ENCODE results near the gene STK32C.

STK32C gene

DNA sequence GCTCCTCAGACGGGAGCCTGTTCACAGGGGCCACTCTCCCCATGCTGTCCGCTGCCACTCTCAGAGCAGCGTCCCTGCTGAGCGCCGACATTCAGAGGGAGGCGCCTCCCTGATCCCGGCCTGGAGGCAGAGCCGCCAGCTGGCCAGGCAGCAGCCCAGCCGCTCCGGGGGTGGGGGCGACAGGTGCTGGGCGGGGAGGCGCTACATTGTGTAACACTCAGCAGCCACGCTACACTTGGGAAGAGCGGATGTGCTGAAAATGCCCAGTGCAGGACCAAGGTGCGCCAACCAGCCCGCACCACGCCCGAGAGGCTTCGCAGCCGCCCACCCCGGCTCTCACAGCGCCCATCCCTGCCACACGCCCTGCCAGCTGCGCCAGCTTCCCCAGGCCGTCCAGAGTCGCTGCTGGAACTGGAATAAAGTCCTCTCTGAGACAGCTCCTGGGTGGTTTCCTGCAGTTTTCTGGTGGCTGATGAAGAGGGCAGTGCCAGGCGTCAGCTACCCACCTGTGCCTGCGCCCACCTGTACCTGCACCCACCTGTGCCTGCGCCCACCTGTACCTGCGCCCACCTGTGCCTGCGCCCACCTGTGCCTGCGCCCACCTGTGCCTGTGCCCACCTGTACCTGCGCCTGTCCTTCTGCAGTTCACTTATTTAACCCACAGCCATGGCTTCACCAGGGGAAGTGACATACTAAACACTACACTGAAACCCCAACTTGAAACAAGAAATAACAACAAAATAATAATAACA lies 25.7 kb downstream of the STK32C start:
- no peak overlapping the region for H3K27ac Mint-ChIP-seq
- no peaks in the 10 kb centered on the region for H3K36me3 Mint-ChIP-seq (ENCODE audit: low read depth)
- H3K9me3 Mint-ChIP-seq = no peaks in the 10 kb centered on the region
- no peak overlapping the region for H3K4me3 Mint-ChIP-seq
- DNase-seq (ENCODE audit: low spot score) = no peak
- no peaks in the 10 kb centered on the region for H3K4me1 Mint-ChIP-seq (ENCODE audit: low read depth)
- peaks cover 6% of the 10 kb centered on the region for H3K27me3 Mint-ChIP-seq (ENCODE audit: low read depth)

DNA sequence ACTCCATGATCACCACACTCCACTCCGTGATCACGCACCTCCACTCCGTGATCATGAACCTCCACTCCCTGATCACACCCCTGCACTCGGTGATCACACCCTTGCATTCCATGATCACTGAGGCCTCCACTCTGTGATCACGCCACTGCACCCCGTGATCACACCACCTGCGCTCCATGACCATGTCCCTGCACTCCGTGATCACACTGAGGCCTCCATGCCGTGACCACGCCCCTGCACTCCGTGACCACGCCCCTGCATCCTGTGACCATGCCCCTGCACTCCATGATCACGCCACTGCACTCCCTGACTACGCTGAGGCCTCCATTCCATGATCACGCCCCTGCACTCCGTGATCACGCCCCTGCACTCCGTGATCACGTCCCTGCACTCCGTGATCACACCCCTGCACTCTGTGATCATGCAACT lies 27.1 kb downstream of the STK32C start:
- Mint-ChIP-seq H3K4me3 (no peak overlapping the region), H3K36me3 (ENCODE audit: low read depth) (no peaks in the 10 kb centered on the region), H3K27me3 (ENCODE audit: low read depth) (peaks cover 4% of the 10 kb centered on the region), H3K4me1 (ENCODE audit: low read depth) (no peaks in the 10 kb centered on the region), H3K9me3 (no peaks in the 10 kb centered on the region), H3K27ac (no peak overlapping the region)
- DNase-seq (ENCODE audit: low spot score) = no peak

DNA sequence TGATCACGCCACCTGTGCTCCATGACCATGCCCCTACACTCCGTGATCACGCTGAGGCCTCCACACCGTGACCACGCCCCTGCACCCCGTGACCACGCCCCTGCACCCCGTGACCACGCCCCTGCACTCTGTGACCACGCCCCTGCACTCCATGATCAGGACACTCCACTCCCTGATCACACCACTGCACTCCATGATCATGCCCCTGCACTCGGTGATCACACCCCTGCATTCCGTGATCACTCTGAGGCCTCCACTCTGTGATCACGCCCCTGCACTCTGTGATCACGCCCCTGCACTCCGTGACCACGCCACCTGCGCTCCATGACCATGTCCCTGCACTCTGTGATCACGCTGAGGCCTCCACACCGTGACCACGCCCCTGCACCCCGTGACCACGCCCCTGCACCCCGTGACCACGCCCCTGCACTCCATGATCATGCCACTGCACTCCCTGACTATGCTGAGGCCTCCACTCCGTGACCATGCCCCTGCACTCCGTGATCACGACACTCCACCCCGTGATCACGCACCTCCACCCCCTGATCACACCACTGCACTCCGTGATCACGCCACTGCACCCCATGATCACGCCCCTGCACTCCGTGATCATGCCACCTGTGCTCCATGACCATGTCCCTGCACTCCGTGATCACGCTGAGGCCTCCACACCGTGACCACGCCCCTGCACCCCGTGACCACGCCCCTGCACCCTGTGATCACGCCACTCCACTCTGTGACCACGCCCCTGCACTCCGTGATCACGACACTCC lies 27.7 kb downstream of the STK32C start:
- Mint-ChIP-seq H3K4me1 (ENCODE audit: low read depth) (no peaks in the 10 kb centered on the region), H3K4me3 (no peak overlapping the region), H3K27ac (no peak overlapping the region), H3K9me3 (no peaks in the 10 kb centered on the region), H3K27me3 (ENCODE audit: low read depth) (no peaks in the 10 kb centered on the region), H3K36me3 (ENCODE audit: low read depth) (no peaks in the 10 kb centered on the region)
- no peak for DNase-seq (ENCODE audit: low spot score)

DNA sequence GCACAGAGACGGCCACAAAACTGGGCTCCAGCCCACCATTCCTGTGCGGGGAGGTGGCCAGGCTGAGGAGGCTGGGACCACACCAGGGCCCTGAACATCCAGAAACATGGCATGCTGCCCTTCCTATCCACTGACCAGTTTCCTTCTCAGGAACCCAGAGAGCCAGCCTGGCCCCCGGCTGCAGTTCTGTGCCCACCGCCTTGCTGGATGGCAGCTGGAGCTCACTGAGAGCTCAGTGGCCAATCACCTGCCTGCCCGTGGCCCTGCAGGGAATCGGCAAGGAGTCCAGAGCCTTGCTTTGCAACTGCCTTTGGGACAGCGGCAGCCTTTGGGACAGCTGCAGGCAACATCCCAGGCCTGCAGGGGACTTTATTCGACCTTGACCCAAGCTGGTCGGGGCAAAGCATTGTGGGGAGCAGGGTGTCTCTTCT lies 30.4 kb downstream of the STK32C start:
- H3K27me3 Mint-ChIP-seq (ENCODE audit: low read depth) = no peaks in the 10 kb centered on the region
- H3K9me3 Mint-ChIP-seq = no peaks in the 10 kb centered on the region
- DNase-seq (ENCODE audit: low spot score) = no peak
- no peaks in the 10 kb centered on the region for H3K4me1 Mint-ChIP-seq (ENCODE audit: low read depth)
- no peaks in the 10 kb centered on the region for H3K36me3 Mint-ChIP-seq (ENCODE audit: low read depth)
- no peak overlapping the region for H3K4me3 Mint-ChIP-seq
- no peak overlapping the region for H3K27ac Mint-ChIP-seq

DNA sequence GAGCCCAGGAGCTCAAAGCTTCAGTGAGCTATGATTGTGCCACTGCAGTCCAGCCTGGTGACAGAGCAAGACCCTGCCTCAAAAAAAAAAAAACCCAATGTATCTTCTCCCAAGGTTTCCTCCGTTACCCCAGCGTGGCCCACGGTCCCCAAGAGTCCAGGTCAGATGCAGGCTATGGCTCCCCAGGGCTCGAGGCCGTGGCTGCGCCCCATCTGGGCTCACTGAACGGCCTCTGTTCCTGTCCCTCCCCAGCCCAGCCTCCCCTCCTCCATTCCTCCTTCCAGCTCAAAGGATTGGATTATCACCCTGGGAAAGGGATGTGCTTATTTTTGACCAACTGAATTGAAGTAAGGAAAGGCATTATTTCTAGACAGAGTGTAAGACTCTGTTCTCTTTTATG lies 31.0 kb downstream of the STK32C start:
- Mint-ChIP-seq H3K27me3 (ENCODE audit: low read depth) (no peaks in the 10 kb centered on the region), H3K27ac (no peak overlapping the region), H3K4me3 (no peak overlapping the region), H3K36me3 (ENCODE audit: low read depth) (no peaks in the 10 kb centered on the region), H3K4me1 (ENCODE audit: low read depth) (no peaks in the 10 kb centered on the region), H3K9me3 (no peaks in the 10 kb centered on the region)
- DNase-seq (ENCODE audit: low spot score) = no peak

DNA sequence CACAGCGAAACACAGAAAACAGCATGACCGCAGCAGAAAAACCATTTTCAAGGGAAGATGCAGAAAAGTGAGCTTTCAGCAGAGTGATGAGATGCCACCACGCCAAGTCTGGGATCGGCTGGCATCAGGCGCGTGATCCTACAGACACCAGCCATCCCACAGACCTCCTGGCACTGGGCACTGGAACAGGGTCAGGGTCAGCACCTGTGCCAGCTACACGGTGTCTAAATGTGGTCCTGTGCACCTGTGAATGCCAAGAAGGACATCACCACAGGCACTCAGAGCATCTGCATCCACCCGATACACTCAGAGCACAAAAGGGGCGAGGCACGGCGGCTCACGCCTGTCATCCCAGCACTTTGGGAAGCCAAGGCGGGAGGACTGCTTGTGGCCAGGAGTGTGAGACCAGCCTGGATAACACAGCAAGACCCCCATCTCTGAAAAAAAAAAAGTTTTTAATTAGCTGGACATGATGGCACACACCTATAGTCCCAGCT lies 31.5 kb downstream of the STK32C start:
- Mint-ChIP-seq H3K4me1 (ENCODE audit: low read depth) (no peaks in the 10 kb centered on the region), H3K9me3 (no peaks in the 10 kb centered on the region), H3K36me3 (ENCODE audit: low read depth) (no peaks in the 10 kb centered on the region), H3K4me3 (no peak overlapping the region), H3K27ac (no peak overlapping the region), H3K27me3 (ENCODE audit: low read depth) (no peaks in the 10 kb centered on the region)
- DNase-seq (ENCODE audit: low spot score) = no peak

DNA sequence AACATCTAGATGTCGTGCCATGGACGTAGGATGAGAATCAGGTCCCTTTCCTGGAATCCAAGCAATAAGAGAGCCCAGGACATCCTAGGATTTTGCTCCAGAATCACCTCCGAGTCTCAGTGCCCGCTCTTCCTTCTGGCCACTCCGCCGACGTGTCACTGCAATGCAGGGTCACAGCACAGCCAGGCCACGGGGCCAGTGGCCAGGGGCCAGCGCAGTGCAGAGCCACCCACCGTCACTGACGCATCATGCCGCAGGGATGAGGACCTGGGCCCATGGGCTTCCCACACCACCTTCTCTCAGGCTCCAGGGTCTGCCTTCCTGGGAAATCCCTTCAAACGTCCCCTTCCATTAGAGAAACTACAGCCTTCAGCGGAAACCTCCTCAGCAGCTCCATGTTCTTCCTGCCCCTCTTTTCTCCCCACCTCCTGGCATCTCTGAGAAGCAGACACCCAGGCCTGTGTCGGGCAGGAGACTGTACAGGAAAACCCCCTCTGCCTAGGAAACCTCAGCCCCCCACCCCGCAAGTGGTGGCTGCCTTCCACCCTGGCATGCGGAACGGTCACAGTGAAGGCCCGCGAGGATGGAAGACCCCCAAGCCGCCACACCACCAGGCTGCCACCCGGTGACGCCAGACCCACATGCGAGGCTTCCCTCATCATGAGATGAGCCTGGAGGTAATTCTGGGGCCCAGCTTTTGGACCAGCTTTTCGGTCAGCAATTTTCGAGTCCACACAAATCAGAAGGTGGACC lies 32.1 kb downstream of the STK32C start:
- H3K4me3 Mint-ChIP-seq = no peak overlapping the region
- no peaks in the 10 kb centered on the region for H3K4me1 Mint-ChIP-seq (ENCODE audit: low read depth)
- H3K27me3 Mint-ChIP-seq (ENCODE audit: low read depth) = no peaks in the 10 kb centered on the region
- no peak overlapping the region for H3K27ac Mint-ChIP-seq
- H3K36me3 Mint-ChIP-seq (ENCODE audit: low read depth) = no peaks in the 10 kb centered on the region
- no peaks in the 10 kb centered on the region for H3K9me3 Mint-ChIP-seq
- no peak for DNase-seq (ENCODE audit: low spot score)

DNA sequence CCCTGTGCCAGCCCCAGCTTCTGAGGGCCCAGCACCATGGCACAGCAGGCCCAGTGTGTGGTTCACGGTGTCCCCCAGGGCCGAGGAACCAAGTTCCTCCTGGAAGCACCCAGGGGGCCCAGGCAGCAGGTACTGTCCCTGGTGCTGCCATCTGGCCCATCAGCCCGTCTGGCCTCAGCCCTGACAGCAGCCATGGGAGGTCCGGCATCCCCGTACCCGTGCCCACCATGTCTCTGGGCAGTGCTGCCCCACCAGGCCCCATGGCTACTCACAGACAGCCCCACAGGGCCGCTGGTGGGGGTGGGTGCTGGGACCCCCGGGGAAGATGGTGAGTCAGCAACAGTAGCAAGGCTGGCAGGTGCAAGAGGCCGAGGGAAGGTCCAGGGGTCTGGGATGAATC lies 32.8 kb downstream of the STK32C start:
- H3K27ac Mint-ChIP-seq = no peak overlapping the region
- no peaks in the 10 kb centered on the region for H3K36me3 Mint-ChIP-seq (ENCODE audit: low read depth)
- H3K4me3 Mint-ChIP-seq = no peak overlapping the region
- H3K27me3 Mint-ChIP-seq (ENCODE audit: low read depth) = no peaks in the 10 kb centered on the region
- H3K9me3 Mint-ChIP-seq = no peaks in the 10 kb centered on the region
- DNase-seq (ENCODE audit: low spot score) = no peak
- no peaks in the 10 kb centered on the region for H3K4me1 Mint-ChIP-seq (ENCODE audit: low read depth)

DNA sequence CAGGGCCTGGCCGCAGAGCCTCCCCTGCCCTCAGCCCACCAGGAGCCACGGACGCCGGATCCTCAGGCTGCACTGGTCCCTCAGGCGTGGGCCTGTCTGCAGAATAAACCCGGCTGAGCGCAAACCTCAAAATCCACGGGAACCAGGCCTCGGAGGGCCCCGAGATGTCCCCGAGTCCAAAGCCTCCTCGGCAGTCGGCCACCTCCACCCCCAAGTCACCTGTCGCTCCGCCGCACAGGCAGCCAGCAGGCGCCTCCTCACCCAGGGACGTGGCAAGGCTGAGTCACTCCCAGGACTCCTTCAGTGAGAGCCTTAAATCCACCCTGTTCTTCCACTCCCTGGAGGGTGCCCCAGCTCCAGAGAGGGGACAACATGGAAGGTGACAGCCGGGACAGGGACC lies 33.2 kb downstream of the STK32C start:
- Mint-ChIP-seq H3K9me3 (no peaks in the 10 kb centered on the region), H3K27ac (no peak overlapping the region), H3K36me3 (ENCODE audit: low read depth) (no peaks in the 10 kb centered on the region), H3K4me1 (ENCODE audit: low read depth) (no peaks in the 10 kb centered on the region), H3K27me3 (ENCODE audit: low read depth) (no peaks in the 10 kb centered on the region), H3K4me3 (no peak overlapping the region)
- no peak for DNase-seq (ENCODE audit: low spot score)

DNA sequence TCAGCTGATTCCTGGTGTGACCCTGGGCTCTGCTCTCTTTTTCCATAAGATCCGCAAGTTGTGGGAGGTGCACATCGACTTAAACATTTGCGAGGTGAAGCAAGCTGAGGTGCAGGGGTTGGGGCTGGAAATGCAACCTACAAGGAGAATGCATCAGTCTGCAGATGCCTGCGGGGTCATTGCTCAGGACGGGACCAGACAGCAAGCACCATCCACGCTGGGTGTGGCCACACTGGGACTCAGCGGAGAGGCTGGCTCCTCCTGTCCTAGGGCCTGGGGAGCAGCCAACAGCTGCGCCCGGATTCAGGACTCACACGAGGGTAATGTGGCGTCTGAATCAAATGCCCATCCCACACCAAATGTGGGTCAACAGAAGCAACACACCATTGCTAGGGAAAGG lies 33.8 kb downstream of the STK32C start:
- no peaks in the 10 kb centered on the region for H3K36me3 Mint-ChIP-seq (ENCODE audit: low read depth)
- no peak for DNase-seq (ENCODE audit: low spot score)
- H3K27ac Mint-ChIP-seq = no peak overlapping the region
- no peak overlapping the region for H3K4me3 Mint-ChIP-seq
- no peaks in the 10 kb centered on the region for H3K9me3 Mint-ChIP-seq
- H3K4me1 Mint-ChIP-seq (ENCODE audit: low read depth) = no peaks in the 10 kb centered on the region
- no peaks in the 10 kb centered on the region for H3K27me3 Mint-ChIP-seq (ENCODE audit: low read depth)

DNA sequence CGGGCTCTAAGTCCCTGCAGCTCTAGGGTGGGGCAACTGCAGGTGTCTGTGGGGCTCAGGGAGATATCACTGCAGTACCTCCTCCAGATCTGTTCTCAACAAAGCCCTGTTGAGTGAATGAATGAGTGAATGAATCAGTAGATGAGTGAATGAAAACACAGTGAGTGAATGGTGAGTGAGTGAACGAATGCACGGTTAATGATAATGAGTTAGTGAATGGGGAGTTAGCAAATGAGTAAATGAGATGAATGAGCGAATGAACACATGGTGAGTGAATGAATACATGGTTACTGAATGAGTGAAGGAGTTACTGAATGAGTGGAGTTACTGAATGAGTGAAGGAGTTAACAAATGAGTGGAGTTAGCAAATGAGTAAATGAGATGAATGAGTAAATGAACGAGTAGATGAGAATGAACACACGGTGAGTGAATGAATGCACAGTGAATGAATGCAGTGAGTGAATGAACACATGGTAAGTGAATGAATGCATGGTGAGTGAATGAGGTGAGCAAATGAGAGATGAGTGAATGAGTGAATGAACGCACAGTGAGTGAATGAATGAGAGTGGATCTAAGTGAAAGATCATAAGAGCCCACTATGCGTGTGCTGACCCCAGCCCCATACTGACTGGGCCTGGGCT lies 34.3 kb downstream of the STK32C start:
- Mint-ChIP-seq H3K4me3 (no peak overlapping the region), H3K9me3 (peaks cover 4% of the 10 kb centered on the region), H3K36me3 (ENCODE audit: low read depth) (no peaks in the 10 kb centered on the region), H3K27ac (no peak overlapping the region), H3K4me1 (ENCODE audit: low read depth) (no peaks in the 10 kb centered on the region), H3K27me3 (ENCODE audit: low read depth) (no peaks in the 10 kb centered on the region)
- DNase-seq (ENCODE audit: low spot score) = no peak

DNA sequence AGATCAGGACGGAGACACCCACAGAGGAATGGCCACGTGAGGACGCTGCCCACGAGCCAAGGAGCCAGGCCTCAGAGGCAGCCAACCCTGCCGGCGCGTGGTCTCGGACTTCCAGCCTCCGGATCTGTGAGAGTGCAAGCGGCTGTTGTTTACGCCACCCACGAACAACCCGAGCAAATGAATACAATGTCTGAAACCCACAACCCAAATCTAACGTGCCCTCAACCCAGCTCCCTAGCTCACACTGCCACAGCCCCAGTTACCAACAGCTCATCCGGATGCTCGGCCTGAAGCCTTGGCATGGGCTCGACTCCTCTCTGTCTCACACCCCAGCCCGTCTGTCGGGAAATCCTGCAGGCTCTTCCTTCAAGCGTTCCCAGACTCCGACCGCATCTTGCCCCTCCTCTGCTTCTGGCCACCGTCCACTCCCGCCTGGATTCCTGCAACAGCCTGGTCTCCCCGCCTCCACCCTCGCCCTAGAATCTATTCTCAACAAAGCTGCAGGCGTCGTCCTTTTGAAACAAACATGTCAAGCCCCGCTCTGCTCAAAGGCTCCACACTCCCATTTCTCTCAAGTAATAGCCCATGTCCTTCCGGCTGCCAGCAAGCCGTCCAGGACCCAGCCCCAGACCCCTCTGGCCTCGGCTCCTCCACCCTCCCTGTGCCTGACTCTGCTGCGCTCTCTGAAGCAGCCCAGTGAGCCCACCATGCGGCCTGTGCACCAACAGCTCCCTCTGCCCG lies 35.3 kb downstream of the STK32C start:
- no peak for DNase-seq (ENCODE audit: low spot score)
- Mint-ChIP-seq H3K4me1 (ENCODE audit: low read depth) (no peaks in the 10 kb centered on the region), H3K27me3 (ENCODE audit: low read depth) (no peaks in the 10 kb centered on the region), H3K36me3 (ENCODE audit: low read depth) (no peaks in the 10 kb centered on the region), H3K27ac (no peak overlapping the region), H3K9me3 (peaks cover 12% of the 10 kb centered on the region), H3K4me3 (no peak overlapping the region)

Data from T-helper 2 cell treated with Interferon-gamma antibody and Interleukin-4, amounts not matched to agents 5 μg/mL and 100 μg/mL, for 36 hours (primary cell).